OCI-M1 (cell line): ENCODE measurements around the gene CCDC57.

Experiments used
- DNase-seq: peaks from one replicate; lab custom pipeline; 2025; lab: John Stamatoyannopoulos, UW

Gene CCDC57

GRCh38 chr17:82126556-82127314 lies 85.9 kb downstream of the CCDC57 start:
- no peak for DNase-seq

DNA sequence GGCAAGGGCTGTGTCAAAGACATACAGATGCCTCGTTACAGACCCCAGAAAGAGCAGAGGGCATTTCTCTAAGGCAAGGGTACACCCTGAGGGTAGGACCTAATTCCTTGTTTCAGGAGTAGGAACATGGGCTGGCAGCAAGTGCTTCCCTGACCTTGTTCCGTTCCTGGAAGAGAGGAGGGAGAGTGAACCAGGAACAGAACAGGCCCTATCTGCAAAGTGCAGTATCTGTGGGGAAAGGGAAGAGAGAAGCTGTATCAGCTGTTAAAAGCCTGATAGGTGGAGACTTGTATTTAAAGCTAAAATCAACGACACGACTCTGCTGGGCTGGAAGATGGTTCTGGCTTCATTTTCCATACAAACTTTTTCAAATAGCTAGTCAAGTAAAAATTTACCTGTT lies 88.5 kb downstream of the CCDC57 start:
- DNase-seq: no peak

GRCh38 chr17:82121660-82122629 lies 90.7 kb downstream of the CCDC57 start:
- DNase-seq: no peak

DNA sequence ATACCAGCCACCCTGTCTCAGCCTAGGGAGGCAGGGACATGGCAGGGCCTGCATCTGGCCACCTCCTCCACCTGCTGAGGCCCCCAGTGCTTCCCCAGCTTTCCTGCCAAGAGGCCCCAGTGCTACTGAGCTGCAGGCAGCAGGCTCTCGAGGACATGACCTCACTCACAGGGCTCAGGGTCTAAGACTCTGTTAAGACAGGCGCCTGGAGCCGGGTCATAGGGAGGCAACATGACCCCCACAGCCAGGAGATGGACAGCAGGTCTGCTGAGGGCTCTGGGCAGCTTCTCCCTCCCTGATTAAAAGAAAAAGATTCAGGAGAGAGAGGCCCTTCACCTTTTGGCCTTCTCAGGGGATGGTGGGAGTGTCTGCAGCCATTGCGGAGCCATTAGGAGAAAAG lies 91.4 kb downstream of the CCDC57 start:
- no peak for DNase-seq

GRCh38 chr17:82120148-82120547 lies 92.5 kb downstream of the CCDC57 start:
- DNase-seq: peak; percentile 19

DNA sequence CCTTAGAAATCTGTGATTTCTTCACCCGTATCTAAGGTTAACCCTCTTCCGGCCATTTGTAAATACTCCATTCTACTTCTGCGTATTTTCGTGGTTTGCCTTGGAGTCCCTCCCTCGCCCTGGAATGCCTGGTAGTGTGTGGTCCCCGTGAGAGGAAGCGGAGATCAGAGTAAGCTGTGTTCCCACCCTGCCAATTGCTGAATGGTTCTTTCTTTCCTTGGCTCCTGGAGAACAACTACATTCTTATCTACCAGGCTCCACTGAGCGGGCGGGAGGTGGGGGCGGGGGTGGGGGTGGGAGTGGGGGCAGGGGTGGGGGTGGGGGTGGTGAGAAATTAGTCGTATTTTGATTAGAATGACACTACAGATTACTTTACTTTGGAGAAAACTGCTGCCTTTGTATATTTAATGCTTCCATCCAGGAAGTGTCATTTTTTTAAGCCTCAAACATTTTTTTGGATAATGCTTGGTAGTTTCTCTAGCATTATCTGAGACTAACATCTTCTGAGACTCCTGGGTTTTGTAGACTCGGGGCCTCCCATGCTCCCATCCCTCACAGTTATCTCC lies 93.7 kb downstream of the CCDC57 start:
- peak; percentile 70 for DNase-seq

- no peak for DNase-seq
These were observed 94.4 kb downstream of the CCDC57 start for GRCh38 chr17:82118168-82118814.

DNA sequence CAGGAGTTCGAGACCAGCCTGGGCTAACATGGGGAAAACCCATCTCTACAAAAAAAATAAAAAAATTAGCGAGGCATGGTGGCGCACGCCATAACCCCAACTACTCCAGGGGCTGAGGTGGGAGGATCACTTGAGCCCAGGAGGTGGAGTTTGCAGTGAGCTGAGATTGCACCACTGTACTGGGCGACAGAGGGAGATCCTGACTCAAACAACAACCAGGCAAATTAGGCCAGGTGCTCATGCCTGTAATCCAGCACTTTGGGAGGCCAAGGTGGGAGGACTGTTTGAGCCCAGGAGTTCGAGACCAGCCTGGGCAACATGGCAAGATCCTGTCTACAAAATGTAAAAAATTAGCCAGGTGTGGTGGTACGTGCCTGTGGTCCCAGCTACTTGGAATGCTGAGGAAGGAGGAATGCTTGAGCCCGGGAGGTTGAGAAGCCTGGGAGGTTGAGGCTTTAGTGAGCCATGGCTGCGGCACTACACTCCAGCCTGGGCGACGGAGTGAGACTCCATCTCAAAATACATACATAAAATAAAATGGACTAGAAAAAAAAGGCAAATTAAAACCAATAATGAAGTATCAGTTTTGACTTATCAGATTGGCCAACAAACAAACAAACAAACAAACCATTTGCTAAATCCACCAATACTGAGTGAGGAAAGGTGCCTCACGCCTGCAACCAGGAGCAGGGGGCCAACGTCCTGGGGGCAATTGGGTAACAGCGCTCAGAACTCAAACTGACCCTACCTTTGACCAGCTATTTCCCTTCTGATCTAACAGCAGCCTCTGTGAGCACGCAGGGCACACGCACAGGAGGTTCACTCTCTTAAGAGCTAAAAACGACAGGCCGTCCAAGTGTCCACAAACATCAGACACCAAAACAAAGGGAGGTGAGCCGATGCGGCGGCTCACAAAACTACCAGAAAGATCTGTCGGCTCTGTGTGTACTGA lies 95.2 kb downstream of the CCDC57 start:
- DNase-seq: no peak

GRCh38 chr17:82116246-82116645 lies 96.4 kb downstream of the CCDC57 start:
- DNase-seq: no peak

DNA sequence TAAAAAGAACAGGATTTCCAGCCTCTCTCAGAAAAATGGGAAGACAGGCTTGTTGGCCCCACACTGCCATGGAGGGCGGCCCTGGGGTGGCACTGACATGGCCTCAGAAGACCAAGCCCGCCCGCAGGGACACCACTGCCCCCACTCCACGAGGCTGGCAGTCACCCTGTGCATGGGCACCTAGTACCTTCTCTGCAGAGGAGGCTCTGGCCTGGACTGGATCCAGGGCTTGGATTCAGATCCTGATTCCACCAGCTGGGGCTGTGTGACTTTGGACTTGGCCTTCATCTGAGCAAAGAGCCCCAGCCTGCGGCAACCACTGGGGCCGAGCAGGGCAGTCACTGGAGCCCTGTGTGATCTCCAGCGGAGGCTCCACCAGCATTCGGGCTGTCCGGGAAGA lies 97.8 kb downstream of the CCDC57 start:
- DNase-seq: no peak

DNA sequence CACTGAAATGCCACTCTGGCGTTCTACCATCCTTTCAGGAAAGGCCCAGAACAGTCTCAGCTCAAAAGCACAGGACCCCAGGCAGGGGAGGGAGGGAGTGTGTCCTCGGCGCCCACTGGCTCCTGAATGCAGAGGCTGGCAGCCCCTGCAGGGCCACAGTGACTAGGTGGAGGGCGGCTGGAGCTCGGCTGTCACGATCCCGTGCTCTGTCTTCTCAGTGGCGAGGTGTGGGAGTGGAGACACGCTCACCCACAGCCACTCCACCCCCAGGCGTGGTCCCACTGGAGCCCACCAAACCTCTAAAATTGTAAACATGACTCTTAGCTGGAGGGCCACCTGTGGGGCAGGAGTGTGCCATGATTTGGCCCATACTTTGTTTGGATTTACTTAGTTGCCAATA lies 98.2 kb downstream of the CCDC57 start:
- DNase-seq: no peak

DNA sequence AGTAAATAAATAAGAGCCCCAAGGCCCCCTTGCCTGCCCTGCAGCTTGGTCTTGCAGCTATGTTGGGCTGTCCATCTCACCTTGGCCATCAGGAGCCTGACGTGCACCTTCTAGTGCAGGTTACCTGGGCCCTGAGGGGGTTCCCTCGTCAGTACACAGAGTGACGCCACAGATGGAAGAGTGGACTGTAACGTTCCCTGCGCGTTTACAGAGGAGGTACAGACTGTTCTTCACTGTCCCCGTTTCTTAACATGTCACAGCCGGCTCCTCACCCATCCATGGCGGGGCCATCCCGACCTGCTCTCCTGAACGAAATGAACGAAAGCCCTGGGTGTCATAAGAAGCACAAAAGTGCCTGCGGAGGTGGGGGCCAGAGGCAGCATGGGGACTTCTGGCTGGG lies 98.7 kb downstream of the CCDC57 start:
- DNase-seq: no peak

GRCh38 chr17:82113422-82113821 lies 99.2 kb downstream of the CCDC57 start:
- DNase-seq: no peak

GRCh38 chr17:82112914-82113311 lies 99.7 kb downstream of the CCDC57 start:
- no peak for DNase-seq

DNA sequence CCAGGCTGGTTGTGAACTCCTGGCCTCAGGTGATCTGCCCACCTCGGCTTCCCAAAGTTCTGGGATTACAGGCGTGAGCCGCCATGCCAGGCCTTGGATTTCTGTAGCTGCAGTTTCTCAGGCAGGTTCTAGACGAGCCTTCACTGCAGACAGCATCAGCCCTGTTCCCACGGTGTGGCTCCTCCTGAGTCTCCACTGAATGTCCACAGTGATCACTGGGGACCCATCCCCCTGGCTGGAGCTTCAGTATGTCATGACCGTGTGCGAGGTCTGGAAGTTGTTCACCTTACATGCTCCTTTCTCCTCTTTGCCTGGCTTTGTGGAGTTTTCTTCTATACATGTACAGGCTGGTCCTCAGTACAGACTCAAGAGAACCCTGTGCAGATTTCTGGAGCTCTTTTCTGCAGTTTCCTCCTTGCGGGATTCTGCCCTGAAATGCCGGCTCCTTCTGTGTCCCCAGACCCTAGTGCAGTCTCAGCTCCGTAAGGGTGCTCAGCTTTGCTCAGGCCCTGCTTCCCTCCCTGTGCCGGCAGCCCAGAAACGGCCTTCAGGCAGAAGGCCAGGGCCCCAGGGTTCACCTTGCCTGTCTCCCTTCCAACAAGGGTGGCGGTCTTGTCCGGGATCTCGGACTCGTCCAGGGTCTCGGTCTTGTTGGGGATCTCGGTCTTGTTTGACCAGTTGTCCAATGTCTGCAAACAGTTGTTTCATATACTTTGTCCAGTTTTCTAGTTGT lies 100.3 kb downstream of the CCDC57 start:
- no peak for DNase-seq

DNA sequence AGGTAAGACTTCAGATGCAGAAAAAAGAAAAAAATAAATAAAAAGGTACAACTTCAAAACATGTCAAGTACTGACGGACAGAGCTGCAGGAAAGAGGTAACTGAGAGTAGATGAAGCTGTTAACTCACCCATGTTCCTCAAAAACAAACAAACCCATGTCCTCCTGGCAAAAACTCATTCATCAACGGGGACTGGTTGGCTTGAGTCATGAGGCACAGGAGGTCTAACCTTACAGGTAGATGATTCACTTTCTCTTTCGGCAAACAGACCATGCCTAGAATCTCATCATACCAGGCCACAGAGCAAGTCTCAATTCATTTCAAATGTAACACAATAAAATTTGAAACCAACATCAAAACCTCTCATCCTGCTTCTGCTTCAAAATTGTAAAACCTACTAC lies 102.3 kb downstream of the CCDC57 start:
- no peak for DNase-seq

DNA sequence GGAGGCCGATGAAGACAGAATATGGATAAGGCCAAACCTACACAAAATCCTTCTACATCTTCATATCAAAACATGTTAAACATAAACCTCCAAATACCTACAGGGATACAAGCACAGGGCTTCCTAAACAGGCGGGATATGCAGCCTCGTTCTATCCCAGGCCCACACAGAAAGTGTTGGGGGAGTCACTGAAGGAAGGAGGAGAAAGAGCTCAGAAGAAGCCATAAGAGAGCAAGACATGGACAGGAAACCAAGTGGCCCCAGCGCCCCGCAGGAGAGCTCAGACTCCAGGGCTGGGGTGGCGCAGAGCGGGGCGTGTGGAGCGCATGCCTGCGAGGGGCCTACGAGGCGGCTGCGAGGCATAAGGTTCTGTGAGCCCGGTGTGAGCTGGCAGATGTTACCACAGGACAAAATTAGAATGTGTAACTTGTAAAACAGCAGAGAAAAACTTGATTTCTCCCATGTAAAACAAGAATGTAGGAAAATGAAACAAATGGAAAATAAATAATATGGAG lies 103.6 kb downstream of the CCDC57 start:
- DNase-seq: no peak

- DNase-seq: no peak
These were observed 104.1 kb downstream of the CCDC57 start for GRCh38 chr17:82108496-82108945.

GRCh38 chr17:82108038-82108437 lies 104.6 kb downstream of the CCDC57 start:
- DNase-seq: no peak

- no peak for DNase-seq
These were observed 105.2 kb downstream of the CCDC57 start for GRCh38 chr17:82107341-82107860.
